ENCODE data around the gene MYB.
"Not testable (repeated sequence)": the region's sequence is repeated elsewhere in the genome, so short reads cannot be mapped to it uniquely, and the experiment has no call there.

The MYB gene
- total RNA-seq = 0.67 to 112 (median 4.4) reads per million in 18 experiments

DNA sequence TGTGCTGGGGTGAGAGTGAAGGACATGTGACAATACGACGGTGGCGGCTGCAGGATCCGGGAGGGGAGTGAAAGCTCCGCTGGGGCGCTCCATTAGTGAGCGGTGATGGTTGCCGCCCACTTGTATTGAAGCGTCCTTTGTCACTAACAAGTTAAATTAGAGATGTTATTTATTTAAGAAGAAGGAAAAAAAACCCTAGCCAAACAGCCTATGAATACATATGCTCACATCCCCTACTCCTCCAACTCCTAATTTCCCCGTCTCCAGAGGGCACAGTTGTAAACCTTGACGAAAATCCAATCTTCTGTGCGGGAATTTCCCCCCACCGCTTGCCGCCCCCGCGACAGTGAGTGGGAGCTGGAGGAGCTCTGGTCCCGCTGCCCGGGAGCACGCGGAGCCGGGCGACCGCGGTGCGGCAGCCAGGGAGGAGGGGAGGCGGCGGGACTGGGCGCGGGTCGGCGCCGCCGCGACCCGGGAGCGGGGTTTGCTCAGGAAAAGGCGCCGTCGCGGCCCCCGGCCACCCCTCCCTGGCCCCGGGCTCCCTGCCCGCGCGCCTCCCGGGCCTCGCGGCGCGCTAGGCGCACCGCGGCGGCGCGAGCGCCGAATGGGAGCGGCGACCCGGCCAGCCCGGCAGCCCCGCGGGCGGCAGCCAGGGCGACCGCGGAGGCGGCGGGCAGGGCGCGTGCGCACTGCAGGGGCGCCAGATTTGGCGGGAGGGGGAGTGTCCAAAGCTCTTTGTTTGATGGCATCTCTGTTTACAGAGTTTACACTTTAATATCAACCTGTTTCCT is at the start of gene MYB:
Gene MYB, plus strand, starts transcription at position 767 of the 791 bp plus-strand sequence. CDS start 206 bp downstream, outside the sequence.
- DNase-seq = peak; percentile 77 to 79

DNA sequence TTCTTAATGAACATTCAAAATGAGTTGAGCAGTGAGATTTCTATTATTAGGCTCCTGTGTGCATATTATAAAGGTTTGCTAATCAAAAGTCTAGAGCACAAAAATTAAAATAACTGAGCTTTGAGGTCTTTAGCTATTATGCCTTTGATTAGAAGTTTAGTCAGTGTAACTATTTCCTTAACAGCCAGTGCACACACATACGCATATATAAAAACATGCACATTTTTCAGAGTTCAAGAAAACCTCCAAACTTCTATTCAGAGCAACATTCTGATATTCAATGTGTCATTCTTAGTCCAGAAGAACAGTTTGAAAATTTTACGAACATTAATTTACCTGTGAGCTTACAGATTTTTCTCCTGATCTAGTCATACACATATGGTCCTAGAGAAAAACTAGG is 48.3 kb upstream of the MYB start:
- DNase-seq = no peak

DNA sequence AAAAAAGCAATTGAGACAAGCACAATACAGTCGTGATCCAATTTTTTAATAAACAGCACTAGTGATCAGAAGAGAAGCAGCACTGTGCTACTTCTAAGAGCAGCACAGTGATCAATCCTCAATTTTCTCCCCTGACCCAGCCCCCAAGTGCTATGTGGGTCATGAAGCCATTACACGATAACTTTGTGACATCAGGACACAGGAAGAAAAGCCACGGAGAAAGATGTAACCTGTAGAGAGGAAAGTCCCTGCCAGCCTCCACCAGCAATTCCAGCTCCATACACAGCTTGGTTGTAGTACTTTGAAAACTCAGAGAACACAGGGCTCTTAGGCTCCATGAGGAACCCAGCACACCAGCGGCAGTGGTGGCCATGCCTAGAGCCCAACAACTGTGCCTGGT is 45.3 kb upstream of the MYB start:
- DNase-seq = no peak

DNA sequence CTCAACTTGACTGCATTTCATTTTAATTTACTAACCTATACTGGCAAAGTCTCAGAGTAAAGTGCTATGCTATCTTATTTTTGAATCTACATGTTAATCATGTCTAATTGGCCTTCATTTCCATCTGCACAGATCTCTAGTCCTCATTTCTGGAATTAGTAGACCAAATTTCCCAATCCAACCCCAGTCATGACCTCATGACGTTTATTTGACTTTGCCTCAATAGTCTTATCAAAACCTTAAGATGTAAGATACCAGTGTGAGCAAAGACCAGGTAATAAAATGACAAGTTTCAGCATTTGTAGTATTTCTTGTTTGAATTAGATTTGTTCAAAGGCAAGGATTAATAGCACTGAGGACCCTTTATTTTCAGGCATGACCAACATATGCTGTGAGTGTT is 43.3 kb upstream of the MYB start:
- no peak for DNase-seq

DNA sequence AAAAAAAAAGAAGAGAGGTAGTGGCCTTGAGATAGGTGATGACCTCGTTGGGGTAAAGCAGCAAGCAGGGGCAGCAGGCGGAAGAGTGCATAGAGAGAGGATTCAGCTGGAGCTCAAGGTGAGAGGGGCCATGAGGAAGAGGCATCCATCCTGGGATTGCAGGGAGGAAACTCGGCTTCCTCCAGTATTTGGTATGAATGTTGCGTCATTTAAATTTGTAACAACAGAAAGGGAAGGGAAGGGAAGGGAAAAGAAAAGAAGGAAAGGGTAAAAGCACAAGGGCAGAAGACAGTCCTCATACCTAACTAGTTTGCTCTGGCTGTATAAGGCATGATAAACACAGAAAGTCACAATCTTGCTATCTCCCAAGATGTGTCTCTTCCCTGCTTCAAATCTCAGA is 39.9 kb upstream of the MYB start:
- DNase-seq = no peak

DNA sequence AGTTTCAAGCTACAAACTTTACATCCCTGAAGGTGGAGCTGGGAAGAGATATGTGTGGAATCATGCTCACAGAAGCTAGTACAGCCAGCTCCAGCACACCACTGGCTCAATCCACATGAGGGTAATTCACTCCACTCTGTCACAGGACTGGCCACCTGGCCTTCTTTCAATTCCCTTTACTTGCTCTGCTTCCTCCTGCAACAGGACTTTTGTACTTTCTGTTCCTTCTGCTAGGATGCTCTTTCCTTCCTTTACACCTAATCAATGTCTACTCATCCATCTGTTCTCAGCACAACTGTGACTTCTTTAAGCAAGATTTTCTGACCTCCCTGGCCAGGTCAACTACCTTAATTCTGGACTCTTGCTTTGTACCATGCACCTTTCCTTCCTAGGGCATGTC is 39.4 kb upstream of the MYB start:
- DNase-seq = no peak

DNA sequence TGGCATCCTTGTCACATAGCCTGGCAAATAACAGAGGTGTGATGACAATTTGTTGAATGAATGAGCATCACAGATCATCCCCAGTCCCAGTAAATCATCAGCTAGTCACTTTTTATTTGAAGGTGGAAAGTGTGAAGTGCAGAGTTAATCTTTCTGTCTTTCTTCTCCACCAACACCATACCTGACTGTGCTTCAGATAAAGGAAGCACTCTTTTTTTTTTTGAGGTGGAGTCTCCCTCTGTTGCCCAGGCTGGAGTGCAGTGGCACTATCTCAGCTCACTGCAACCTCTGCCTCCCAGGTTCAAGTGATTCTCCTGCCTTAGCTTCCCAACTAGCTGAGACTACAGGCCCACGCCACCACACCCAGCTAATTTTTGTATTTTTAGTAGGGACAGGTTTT is 38.9 kb upstream of the MYB start:
- not testable (repeated sequence) for DNase-seq

DNA sequence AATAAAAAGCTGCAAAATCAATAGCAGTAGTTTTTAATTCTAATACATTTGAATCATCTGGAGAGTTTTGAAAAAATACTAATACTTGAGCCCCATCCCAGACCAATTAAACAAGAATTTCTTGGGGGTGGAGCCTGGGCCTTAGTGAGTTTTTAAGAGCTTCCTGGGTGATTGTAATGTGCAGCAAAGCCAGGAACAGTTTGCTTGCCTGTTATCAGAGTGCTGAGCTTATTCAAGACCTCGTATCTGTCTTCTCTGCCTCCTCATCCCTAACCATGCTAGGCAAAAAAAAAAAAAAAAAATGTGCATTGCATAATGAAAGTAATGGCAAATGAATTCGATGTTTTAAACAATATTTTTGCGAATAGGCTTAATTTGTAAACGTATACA is 36.4 kb upstream of the MYB start:
- DNase-seq = no peak

DNA sequence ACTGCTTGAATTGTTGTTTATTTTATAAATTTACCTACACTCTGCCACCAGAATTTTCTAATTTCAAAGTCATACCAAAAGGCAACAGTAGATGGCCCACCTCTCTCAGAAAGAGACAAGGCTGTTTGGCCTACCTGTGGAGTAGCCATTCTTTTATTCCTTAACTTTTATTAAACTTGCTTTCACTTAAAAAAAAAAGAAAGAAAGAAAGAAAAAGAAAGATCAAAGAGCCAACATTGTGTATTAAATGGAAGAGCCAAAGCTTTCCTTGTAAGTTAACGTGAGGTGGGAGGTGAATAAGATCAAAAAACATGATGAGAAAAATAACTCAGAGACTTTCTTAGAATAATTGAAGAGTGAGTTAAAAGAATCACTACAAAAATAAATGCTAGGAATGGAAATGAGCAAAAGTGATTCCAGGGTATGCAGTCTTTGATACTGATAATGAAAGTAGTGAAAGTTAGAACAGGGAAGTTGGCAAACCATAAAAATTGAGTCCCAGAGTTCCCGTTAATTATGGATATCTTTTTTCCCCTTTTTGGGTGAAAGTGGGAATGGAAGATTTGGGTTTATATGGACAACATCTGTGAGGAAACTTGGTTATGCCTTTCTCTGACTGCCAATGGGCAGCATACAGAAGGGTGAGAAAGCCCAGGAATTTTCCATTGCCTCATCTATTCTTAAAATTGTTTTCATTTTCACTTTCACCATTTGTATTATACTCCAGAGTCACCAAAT is 35.9 kb upstream of the MYB start:
- DNase-seq = peak; percentile 32 to 52

DNA sequence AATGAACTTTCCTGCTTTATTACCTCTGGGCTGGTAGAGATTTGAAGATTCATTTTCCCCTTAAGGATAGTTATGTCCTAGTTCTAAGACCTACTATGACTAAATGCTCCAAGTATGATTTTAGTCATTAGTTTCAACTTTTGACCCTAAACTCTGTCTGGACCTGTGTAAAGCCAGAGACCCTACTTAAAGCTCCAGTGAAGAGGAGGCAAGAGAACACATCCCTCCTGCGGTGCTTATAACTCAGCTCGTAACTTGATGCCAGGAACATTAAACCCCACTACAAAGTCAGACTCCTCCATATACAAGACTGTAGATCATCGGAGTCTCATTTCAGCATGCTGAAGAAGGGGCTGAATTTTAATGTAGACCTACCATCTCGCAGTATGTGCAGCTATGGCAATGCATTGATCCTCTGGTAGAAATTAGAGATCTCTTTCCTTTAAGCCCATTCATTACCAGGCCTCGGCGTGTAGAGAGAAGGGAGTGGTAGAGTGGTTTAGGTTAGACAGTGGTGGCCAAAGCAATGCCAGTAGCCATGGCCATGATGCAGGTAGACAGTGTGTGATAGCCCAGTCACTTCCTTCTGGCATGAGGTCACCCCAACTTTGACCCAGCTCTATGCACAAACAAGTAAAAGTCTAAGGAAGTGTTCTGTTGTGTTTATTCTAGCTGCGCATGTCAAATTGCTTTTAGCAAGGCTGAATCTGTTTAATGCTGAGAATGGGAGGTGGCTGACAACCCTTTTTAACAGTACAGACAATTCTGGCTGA is 34.8 kb upstream of the MYB start:
- peak in 1 of 2 donors; percentile 8 for DNase-seq

DNA sequence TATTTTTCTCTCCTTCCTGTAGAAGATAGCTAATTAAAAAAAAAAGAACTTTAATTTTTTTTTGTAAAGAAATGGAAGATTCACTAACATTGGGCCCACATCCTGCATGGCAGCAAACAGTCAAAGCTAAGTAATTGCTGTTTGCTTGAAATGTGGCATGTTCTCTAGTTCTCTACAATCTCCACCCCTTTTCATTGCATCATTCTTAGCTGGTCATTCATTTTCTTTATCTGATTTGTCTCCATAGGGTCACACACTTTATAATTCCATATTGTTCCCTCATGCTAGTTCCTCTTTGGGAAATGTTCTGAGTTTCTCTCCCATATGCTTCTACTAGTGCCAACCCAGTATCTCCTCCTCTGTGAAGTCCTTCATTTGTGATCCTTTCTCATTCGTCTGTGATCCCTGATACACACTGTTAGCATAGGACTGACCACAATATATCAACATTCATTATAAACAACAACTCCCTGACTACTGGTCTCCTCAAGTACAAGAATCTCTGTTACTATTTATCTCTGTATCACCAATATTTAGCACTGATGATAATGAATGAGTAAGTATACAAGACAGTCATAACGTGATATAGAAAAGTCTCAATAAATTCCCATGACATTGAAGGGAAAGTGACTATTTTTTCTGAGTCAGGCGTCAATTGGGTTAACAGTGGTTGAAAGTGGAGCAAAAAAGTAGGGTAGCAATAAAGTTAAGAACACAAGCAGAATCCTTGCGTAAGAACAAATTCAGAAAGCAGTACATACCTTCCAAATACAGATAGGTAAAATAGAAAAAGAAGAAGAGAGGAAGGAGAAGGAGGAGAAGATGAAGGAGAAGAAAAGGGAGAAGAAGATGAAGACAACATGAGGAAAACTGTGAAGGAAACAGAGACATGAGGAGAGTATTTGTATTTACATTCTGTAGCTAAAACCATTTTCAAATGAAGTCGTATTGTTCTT is 33.2 kb upstream of the MYB start:
- DNase-seq = peak in 1 of 2 donors; percentile 29

DNA sequence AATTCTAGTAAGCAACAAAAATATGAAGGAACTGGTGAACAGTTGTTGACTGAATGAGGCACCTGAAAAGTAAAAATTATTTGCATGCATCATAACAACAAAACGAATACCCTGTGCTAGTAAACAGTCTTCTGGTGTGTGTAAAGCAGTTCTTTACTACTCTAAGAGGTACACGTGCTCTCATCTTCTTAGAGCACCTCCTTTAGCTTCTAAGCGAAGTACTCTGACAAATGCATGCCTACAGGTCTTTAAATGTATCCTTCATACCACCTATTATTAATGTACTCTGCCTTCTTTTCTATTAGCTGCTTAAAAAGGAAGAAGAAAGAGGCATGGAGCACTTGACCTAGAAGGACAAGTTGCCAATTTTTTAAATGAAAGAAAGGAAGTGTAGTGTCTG is 32.2 kb upstream of the MYB start:
- DNase-seq = no peak

DNA sequence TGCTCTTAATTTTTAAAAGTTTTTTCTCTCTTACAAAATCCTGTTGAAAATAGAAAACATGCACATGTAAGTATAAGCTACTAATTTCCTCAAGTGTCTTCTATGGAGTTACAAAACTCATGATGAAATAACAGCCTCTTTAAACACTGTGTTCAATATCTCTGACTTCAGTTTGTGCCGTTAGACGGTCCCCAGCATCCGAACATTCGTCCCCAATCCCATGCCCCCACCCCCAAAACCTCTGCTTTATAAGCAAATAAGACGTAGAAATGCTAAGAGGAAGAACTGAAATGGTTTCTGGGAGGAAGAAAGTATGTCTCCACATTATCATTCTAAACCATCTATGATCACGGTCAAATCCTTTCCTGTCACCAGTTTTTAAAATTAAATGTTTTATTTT is 31.7 kb upstream of the MYB start:
- DNase-seq = no peak

DNA sequence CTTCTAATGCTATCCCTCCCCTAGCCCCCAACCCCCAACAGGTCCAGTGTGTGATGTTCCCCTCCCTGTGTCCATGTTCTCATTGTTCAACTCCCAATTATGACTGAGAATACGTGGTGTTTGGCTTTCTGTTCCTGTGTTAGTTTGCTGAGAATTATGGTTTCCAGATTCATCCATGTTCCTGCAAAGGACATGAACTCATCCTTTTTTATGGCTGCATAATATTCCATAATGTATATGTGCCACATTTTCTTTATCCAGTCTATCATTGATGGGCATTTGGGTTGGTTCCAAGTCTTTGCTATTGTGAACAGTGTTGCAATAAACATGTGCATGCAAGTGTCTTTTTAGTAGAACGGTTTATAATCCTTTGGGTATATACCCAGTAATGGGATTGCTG is 30.6 kb upstream of the MYB start:
- not testable (repeated sequence) for DNase-seq

DNA sequence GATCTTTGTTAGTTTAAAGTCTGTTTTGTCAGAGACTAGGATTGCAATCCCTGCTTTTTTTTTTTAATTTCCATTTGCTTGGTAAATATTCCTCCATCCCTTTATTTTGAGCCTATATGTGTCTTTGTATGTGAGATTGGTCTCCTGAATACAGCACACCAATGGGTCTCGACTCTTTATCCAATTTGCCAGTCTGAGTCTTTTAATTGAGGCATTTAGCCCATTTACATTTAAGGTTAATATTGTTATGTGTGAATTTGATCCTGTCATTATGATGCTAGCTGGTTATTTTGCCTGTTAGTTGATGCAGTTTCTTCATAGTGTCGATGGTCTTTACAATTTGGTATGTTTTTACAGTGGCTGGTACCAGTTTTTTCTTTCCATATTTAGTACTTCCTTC is 27.0 kb upstream of the MYB start:
- DNase-seq = not testable (repeated sequence)

DNA sequence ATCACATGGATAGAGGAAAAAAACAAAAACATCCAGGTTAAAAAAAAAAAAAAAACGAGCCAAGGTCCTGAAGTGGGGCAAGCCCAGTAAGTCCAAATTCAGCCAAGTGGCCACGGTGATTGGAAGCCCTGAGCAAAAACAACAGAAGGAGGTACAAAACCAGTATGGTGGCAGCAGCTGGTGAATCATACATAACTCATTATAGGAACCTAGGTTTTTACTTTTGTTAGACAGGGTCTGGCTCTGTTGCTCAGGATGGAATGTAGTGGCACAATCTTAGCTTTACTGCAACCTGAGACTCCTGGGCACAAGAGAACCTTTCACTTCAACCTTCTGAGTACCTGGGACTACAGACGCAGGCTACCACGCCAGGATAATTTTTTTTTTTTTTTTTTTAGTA is 22.7 kb upstream of the MYB start:
- no peak for DNase-seq

DNA sequence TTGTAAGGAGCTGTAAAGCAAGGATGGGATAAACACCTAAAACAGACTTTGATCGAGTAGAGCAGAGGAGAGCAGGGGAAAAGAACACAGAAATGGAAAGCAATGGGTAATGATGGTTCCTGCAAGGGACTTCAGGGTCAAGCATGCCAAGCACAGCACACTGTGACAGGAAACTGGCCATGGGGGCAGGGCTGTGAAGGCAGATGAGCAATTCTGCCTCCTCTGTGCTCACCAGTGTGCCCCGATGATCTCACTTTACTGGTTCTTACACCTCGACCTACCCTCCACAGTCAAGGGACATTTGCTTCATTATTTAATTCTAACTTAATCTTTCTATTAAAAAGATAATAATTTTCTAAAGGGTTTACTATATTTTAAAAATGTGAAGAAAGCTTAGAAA is 21.6 kb upstream of the MYB start:
- peak in 1 of 2 donors; percentile 13 for DNase-seq

DNA sequence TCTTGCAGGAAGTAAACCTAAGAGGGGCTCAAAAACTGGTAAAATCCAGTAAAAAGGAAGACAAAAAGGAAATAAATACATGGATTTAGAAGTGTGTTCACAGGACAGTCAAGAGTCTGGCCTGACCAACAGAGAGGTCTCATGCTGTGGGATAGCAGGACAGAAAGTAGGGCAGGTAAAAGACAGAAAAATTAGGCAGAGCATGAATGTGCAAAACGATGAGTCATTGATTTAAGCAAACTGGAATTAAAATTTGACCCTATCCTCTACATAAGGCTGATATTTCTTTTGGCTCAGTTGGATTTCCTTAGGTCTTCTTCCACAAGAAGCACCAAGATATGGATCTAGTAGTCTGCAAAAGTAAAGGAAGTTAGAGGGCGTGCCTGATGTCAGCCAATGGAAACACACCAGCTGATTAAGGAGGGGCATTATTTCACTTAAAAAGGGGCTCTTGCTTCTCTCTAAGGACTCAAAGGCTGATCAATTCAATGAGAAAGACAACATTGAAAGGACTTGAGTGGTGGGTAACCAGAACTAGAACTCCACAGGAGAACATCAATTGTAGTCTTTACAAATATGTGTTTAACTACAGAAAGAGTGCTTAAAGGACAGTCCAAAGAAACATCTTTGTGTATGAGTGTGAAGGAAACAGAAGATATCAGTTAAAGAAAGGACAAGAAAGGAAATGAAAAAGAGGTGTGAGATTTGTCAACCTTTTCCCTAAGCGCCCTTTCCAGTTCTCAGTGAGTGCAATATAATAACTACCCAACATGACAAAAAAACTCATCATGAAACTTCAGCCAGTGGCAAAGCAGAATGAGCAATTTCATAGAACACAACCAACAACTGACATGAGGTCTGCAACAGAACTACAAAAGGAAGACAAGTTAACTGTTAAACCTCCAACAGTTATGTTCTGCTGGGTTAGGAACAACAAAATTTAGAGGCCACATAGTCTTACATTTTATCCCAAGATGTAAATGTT is 19.4 kb upstream of the MYB start:
- no peak for DNase-seq

DNA sequence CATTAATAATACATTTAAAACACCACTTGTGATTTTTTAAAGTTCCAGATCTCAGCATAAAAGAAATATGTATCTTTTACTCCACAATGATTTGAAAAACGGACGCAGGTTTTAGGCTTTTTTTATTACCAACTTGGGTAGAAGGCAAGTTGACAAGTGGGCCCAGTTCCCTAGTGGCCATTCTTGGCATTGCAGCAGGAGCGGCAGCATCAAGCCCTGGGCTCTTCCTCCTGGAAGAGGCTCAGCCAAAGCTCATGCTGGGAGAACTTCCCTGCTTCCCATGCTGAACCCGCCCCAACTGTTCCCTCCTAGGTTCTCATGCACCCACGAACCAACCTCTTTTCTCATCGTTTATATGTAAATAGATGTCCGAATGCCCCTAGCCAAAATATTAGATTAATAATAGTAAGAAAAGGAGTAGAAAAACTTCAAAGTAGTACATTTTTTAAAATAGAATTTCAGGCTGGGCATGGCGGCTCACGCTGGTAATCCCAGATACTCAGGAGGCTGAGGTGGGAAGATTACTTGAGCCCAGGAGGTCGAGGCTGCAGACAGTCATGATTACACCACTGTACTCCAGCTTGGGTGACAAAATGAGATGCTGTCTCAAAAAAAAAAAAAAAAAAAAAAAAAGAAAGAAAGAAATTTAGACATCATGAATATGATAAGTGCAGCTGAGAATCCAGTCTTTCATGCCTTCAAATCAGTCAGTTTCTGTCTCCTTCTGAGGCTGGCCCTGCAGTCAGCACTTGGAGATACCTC is 18.2 kb upstream of the MYB start:
- peak; percentile 35 to 48 for DNase-seq

DNA sequence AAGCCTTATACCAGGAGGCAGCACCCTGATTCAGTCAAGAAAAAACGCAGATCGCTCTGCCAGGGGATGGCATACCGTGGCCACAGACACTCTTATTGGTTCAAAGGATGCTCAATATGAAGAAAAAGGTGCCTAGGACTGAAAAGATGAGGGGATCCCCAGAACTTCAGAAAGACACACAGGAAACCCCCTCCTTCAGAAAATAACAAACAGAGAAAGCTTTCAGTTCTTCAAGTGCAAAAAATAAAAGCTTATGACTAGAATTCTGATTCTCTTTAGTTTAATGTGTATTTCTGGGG is 17.7 kb upstream of the MYB start:
- DNase-seq = no peak
